HG03457 (cell line): Measurements from ENCODE around the gene TLR10.
"Not testable (repeated sequence)": the region's sequence is repeated elsewhere in the genome, so short reads cannot be mapped to it uniquely, and the experiment has no call there.

Experiments used
- ATAC-seq: cut with Tn5 transposase; IDR thresholded peaks from one replicate; pipeline ENCODE4 v1.9.1; 2021; ENCODE audit warnings: moderate number of reproducible peaks; ENCODE audit not compliant: unreplicated experiment

TLR10 gene

GRCh38 chr4:38802561-38803355 lies 20.0 kb upstream of the TLR10 start:
- ATAC-seq: no peak

- no peak for ATAC-seq
Observed at GRCh38 chr4:38800961-38801450, 18.2 kb upstream of the TLR10 start.

DNA sequence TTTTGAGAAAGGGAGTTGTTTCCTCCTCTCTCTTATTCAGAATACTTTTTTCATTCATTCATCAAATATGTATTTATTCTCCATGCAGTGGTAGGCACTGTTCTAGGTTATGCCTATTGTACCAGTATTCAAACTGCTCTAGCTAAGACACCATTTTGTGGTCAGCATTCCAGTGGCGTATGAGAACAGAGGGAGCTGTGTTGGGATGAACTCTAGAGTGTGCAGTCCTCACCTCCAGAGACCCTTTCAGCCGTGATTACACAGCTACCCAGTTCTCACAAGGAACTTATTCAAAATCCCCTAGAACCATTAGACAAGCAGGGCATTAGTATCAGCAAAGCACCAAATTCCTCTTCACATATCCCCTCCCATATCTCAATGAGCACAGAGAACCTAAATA lies 17.6 kb upstream of the TLR10 start:
- no peak for ATAC-seq

DNA sequence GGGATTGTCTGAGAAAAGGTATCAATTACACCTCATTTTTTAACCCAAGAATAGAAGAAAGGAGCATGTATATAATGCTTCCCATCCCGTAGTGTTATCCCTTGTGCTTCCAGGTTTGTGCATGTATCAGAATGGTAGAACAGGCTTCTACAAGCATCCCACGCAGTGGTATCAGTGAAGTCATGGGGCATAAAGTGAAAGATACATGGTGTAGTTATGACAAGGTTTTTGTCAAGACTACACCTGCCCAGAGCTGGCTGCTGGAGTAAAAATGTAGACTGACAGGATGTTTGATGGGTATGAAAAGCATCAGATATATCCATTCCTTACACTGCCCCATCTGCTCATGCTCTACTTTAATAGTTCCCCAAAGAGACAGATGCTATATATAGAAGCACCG lies 12.3 kb upstream of the TLR10 start:
- no peak for ATAC-seq

- no peak for ATAC-seq
Observed at GRCh38 chr4:38794051-38794450, 11.3 kb upstream of the TLR10 start.

DNA sequence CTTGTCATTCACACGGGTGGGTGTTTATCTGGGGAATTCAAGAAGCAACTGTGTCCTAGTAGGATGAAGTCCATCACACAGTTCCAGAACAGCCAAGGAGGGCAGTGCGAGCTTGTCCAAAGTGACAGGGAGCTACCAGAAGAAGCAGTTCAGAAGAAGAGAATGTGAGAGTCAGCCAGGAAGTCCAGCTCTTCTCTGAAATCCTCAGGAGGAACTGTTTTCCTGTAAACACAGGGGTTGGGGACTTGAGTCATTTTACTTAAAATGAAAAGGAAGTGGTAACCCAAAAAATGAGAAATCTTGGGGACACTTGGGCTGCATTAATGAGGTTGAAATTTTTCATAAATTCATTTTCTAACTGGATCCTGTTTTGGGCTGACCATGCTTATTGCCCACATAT lies 8.2 kb upstream of the TLR10 start:
- no peak for ATAC-seq

- no peak for ATAC-seq
Observed at GRCh38 chr4:38788317-38788716, 5.5 kb upstream of the TLR10 start.

- ATAC-seq: no peak
Observed at GRCh38 chr4:38787693-38788092, 4.9 kb upstream of the TLR10 start.

DNA sequence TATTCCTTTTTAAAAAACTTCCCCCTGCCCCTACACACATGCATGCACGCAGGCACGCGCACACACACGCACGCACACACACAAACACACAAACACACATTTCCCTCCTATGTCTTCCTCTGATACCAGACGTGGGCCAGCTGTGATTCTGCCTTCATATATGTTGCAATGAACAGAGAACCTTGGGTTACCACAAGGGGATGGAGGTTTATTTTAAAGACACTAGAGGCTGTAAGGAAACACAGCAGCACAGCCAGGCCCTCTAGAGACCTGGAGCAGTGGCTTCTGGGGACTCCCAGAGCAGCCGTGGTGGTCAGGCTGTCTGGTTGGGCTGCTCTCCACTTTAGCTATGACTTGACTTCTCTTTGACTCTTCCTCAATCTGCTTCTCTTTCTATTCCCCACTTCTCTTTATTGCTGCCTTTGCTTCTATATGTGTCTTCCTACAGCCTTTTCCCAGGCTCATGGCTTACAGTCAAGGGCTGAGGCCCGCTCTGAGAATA lies 3.2 kb upstream of the TLR10 start:
- ATAC-seq: peak; percentile 66

- ATAC-seq: no peak
Observed at GRCh38 chr4:38785041-38785790, 2.4 kb upstream of the TLR10 start.

- ATAC-seq: no peak
Observed at GRCh38 chr4:38784141-38784540, 1.4 kb upstream of the TLR10 start.

DNA sequence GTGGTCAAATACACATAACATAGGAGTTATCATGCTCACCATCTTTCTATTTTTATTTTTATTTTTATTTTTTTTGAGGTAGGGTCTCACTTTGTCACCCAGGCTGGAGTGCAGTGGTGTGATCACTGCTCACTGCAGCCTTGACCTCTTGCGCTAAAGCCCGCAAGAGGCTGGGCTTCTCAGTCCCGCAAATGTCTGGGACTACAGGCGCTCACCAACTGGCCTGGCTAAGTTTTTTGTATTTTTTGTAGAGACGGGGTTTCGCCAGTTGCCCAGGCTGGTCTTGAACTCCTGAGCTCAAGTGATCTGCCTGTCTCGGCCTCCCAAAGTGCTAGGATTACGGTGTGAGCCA lies 295 bp upstream of the TLR10 start:
- no peak for ATAC-seq

GRCh38 chr4:38781854-38782261 lies 932 bp downstream of the TLR10 start:
- no peak for ATAC-seq

DNA sequence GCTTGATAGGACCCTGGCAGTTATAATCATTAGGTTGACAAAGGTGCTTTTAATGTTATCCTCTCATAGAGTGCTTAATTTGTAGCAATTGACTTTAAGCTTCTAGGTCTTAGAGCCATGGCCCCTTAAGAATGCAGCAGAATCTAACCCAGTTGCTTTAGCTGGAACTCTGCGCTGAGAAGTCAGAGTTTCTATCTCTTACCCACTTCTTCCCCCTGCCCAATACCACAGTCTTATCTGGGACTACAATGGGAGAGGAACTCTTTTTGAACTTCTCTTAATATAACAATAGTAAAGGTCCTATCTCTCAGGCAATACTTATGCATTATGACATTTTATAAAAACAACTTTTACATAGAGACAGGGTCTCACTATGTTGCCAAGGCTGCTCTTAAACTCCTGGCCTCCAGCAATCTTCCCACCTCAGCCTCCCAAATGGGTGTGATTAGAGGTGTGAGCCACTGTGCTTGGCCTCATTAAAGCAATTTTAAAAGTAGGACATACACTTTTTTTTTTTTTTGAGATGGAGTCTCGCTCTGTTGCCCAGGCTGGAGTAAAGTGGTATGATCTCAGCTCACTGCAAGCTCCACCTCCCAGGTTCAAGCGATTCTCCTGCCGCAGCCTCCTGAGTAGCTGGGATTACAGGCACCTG lies 1.8 kb downstream of the TLR10 start:
- ATAC-seq: no peak

GRCh38 chr4:38779790-38780189 lies 3.0 kb downstream of the TLR10 start:
- ATAC-seq: no peak

DNA sequence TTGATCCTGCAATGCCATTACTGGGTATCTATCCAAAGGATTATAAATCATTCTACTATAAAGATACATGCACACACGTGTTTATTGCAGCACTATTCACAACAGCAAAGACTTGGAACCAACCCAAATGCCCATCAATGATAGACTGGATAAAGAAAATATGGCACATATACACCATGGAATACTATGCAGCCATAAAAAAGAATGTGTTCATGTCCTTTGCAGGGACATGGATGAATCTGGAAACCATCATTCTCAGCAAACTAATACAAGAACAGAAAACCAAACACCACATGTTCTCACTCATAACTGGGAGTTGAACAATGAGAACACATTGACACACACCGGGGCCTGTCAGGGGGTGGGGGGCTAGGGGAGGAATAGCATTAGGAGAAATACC lies 4.9 kb downstream of the TLR10 start:
- ATAC-seq: not testable (repeated sequence)

GRCh38 chr4:38775326-38775725 lies 7.5 kb downstream of the TLR10 start:
- no peak for ATAC-seq

DNA sequence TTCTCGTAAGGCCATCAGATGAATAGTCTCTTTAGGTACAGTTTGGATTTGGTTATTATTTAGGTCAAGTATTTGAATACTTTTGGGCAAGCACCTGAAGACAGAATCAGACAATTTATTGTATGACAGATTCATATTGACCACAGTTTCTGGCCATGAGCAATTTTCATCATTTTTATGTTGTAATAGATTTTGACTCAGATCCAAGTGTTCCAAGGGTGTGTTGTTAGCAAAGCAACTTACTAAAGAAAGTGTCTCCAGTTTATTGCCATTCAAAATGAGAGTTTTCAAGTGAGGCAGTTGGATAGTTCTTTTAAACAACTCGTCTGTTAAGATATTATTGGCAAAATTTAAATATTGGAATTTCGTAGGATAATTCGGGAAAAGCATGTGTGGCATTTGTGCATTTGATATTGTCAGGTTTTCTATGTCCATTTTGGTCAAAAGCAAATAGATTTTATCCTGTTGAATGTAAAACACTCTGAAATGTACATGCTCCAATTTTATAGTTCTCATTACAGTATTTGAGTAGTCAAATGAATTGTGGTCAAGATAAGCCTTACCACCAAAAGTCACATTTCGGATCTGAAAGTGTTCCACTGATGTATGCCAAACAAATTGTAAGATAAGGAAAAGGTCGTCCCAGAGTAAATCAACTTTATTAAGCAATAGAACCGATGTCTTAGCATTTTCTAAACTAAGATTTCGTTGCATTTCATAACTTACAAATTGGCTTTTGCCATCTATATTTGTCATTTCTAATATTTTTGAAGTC lies 8.4 kb downstream of the TLR10 start:
- ATAC-seq: no peak

DNA sequence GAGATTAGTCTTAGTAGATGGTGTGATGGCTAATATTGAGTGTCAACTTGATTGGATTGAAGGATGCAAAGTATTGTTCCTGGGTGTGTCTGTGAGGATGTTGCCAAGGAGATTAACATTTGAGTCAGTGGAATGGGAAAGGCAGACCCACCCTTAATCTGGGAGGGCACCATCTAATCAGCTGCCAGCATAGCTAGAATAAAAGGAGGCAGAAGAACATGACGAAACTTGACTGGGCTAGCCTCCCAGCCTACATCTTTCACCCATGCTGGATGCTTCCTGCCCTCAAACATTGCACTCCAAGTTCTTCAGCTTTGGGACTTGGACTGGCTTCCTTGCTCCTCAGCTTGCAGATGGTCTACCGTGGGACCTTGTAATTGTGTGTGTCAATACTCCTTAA lies 12.5 kb downstream of the TLR10 start:
- not testable (repeated sequence) for ATAC-seq

GRCh38 chr4:38769857-38770256 lies 12.9 kb downstream of the TLR10 start:
- ATAC-seq: no peak

GRCh38 chr4:38769441-38769840 lies 13.3 kb downstream of the TLR10 start:
- ATAC-seq: no peak
